ENCODE measurements around the gene SMCO4. TPM values are rescaled to one million over a fixed set of nuclear protein-coding genes. Genes with fewer than 3 reads are reported as not detected.

SMCO4 gene
- total RNA-seq, 3 donors from 2014 or later (not counting 1 experiment from before 2014, with no cell fraction given): 2.7 to 4.6 (median 3.6) TPM

GRCh38 chr11:93573184-93573583, 30.0 kb upstream of the SMCO4 start:
- WGBS (ENCODE audit: insufficient coverage): 65% methylated on average over 1 of the region's 1 CpG
- ATAC-seq (no peak), DNase-seq (no peak)
- Mint-ChIP-seq H3K4me1 (no peaks in the 10 kb centered on the region), H3K27ac (no peak overlapping the region), H3K9me3 (no peaks in the 10 kb centered on the region), H3K4me3 (no peak overlapping the region), H3K36me3 (no peaks in the 10 kb centered on the region), H3K27me3 (ENCODE audit: low read depth in 2 of 2) (peaks cover 11 to 13% of the 10 kb centered on the region in 2 donors)
- no peaks in the 10 kb centered on the region for H3K27me3 ChIP-seq (ENCODE audit: control insufficient read depth, insufficient read depth, low read length)
- intact Hi-C loops (cut with micrococcal nuclease): no loop called here
- H3K27ac ChIP-seq (ENCODE audit: low read length): no peak overlapping the region
- TF ChIP-seq, protein P1, sequence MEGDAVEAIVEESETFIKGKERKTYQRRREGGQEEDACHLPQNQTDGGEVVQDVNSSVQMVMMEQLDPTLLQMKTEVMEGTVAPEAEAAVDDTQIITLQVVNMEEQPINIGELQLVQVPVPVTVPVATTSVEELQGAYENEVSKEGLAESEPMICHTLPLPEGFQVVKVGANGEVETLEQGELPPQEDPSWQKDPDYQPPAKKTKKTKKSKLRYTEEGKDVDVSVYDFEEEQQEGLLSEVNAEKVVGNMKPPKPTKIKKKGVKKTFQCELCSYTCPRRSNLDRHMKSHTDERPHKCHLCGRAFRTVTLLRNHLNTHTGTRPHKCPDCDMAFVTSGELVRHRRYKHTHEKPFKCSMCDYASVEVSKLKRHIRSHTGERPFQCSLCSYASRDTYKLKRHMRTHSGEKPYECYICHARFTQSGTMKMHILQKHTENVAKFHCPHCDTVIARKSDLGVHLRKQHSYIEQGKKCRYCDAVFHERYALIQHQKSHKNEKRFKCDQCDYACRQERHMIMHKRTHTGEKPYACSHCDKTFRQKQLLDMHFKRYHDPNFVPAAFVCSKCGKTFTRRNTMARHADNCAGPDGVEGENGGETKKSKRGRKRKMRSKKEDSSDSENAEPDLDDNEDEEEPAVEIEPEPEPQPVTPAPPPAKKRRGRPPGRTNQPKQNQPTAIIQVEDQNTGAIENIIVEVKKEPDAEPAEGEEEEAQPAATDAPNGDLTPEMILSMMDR (IDR thresholded peaks at IDR 0.05): no peak
- no peaks in the 10 kb centered on the region for H3K4me1 ChIP-seq (ENCODE audit: control insufficient read depth, insufficient read depth, low read length)
- H3K4me3 ChIP-seq (ENCODE audit: low read length): no peak overlapping the region
- no peaks in the 10 kb centered on the region for H3K36me3 ChIP-seq (ENCODE audit: control insufficient read depth, insufficient read depth, low read length)
- no peaks in the 10 kb centered on the region for H3K9me3 ChIP-seq (ENCODE audit: control insufficient read depth, insufficient read depth, low read length)

DNA sequence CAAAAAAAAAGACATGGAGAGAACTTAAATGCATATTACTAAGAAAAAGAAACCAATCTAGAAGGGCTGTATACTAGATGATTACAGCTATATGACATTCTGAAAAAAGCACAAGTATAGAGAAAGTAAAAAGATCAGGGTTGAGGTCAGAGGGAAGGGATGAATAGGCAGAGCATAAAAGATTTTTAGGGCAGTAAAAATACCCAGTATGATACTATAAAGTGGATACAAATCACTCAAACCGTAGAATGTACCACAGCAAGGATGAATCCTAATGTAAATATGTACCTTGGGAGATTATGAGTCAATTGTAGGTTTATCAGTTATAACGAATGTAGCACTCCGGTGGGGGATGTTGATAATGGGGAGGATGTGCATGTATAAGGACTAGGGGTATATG, 29.4 kb upstream of the SMCO4 start:
- Mint-ChIP-seq H3K27ac (no peak overlapping the region), H3K9me3 (no peaks in the 10 kb centered on the region), H3K4me3 (no peak overlapping the region), H3K27me3 (ENCODE audit: low read depth in 2 of 2) (peaks cover 11 to 13% of the 10 kb centered on the region in 2 donors), H3K36me3 (no peaks in the 10 kb centered on the region), H3K4me1 (no peaks in the 10 kb centered on the region)
- TF ChIP-seq, protein P1 (IDR thresholded peaks at IDR 0.05): no peak
- WGBS (ENCODE audit: insufficient coverage): 86% methylated on average over 3 of the region's 3 CpGs
- DNase-seq: no peak
- Histone ChIP-seq H3K4me1 (ENCODE audit: control insufficient read depth, insufficient read depth, low read length) (no peaks in the 10 kb centered on the region), H3K27me3 (ENCODE audit: control insufficient read depth, insufficient read depth, low read length) (no peaks in the 10 kb centered on the region), H3K4me3 (ENCODE audit: low read length) (no peak overlapping the region), H3K9me3 (ENCODE audit: control insufficient read depth, insufficient read depth, low read length) (no peaks in the 10 kb centered on the region), H3K36me3 (ENCODE audit: control insufficient read depth, insufficient read depth, low read length) (no peaks in the 10 kb centered on the region), H3K27ac (ENCODE audit: low read length) (no peak overlapping the region)
- no peak for ATAC-seq
- intact Hi-C loops (cut with micrococcal nuclease): no loop called here

DNA sequence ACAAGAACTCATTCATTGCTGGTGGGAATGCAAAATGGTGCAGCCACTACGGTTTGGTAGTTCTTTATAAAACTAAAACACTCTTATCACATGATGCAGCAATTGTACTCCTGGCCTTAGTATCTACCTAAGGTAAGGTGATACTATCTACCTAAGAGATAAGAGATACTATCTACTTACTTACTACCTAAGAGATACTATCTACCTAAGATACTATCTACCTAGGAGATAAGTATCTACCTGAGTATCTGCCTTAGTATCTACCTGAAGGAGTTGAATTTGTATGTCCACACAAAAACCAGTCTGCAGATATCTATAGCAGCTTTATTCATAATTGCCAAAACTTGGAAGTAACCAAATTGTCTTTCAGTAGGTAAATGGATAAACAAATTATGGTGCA, 29.0 kb upstream of the SMCO4 start:
- H3K4me3 ChIP-seq (ENCODE audit: low read length): no peak overlapping the region
- Mint-ChIP-seq H3K27ac (no peak overlapping the region), H3K4me1 (no peaks in the 10 kb centered on the region), H3K27me3 (ENCODE audit: low read depth in 2 of 2) (peaks cover 11 to 13% of the 10 kb centered on the region in 2 donors), H3K9me3 (no peaks in the 10 kb centered on the region), H3K36me3 (no peaks in the 10 kb centered on the region), H3K4me3 (no peak overlapping the region)
- ATAC-seq (no peak), DNase-seq (no peak)
- TF ChIP-seq, protein P1 (IDR thresholded peaks at IDR 0.05): no peak
- intact Hi-C loops (cut with micrococcal nuclease): no loop called here
- no peaks in the 10 kb centered on the region for H3K27me3 ChIP-seq (ENCODE audit: control insufficient read depth, insufficient read depth, low read length)
- H3K27ac ChIP-seq (ENCODE audit: low read length): no peak overlapping the region
- no peaks in the 10 kb centered on the region for H3K9me3 ChIP-seq (ENCODE audit: control insufficient read depth, insufficient read depth, low read length)
- H3K36me3 ChIP-seq (ENCODE audit: control insufficient read depth, insufficient read depth, low read length): no peaks in the 10 kb centered on the region
- H3K4me1 ChIP-seq (ENCODE audit: control insufficient read depth, insufficient read depth, low read length): no peaks in the 10 kb centered on the region
- WGBS (ENCODE audit: insufficient coverage): no CpG with 5 or more reads among the region's 1 CpG

GRCh38 chr11:93571612-93572011, 28.4 kb upstream of the SMCO4 start:
- H3K4me1 ChIP-seq (ENCODE audit: control insufficient read depth, insufficient read depth, low read length): no peaks in the 10 kb centered on the region
- 95% methylated on average over 7 of the region's 7 CpGs for WGBS (ENCODE audit: insufficient coverage)
- Mint-ChIP-seq H3K36me3 (no peaks in the 10 kb centered on the region), H3K9me3 (no peaks in the 10 kb centered on the region), H3K4me1 (no peaks in the 10 kb centered on the region), H3K4me3 (no peak overlapping the region), H3K27me3 (ENCODE audit: low read depth in 2 of 2) (peaks cover 11 to 13% of the 10 kb centered on the region in 2 donors), H3K27ac (no peak overlapping the region)
- DNase-seq (no peak), ATAC-seq (no peak)
- no peaks in the 10 kb centered on the region for H3K36me3 ChIP-seq (ENCODE audit: control insufficient read depth, insufficient read depth, low read length)
- intact Hi-C loops (cut with micrococcal nuclease): no loop called here
- H3K27ac ChIP-seq (ENCODE audit: low read length): no peak overlapping the region
- no peaks in the 10 kb centered on the region for H3K27me3 ChIP-seq (ENCODE audit: control insufficient read depth, insufficient read depth, low read length)
- no peak overlapping the region for H3K4me3 ChIP-seq (ENCODE audit: low read length)
- TF ChIP-seq, protein P1 (IDR thresholded peaks at IDR 0.05): no peak
- no peaks in the 10 kb centered on the region for H3K9me3 ChIP-seq (ENCODE audit: control insufficient read depth, insufficient read depth, low read length)
